CD4-positive, alpha-beta memory T cell (primary cell): Measurements from ENCODE around the gene NADK. TPM values are rescaled to one million over a fixed set of nuclear protein-coding genes. Genes with fewer than 3 reads are reported as not detected.

Experiments
- CTCF ChIA-PET: fragments of 350-600 bp; sonication (Branson Sonifier 250); formaldehyde crosslinking; loops from one replicate; lab custom pipeline; 2021; ENCODE audit warnings: inconsistent platforms; ENCODE audit not compliant: partially characterized antibody; lab: Charles Lee
- POLR2A ChIA-PET: fragments of 350-600 bp; sonication (Branson Sonifier 250); formaldehyde crosslinking; loops from one replicate; lab custom pipeline; 2021; ENCODE audit not compliant: partially characterized antibody; lab: Charles Lee
- DNase-seq, 5 donors: peaks; one replicate each; pipeline versions ENCODE4 v3.0.0 to v3.0.0-alpha.2; 2020 to 2022; ENCODE audit warnings: mixed read lengths in 1 of 5
- H3K27ac ChIP-seq: one replicate; pipeline ENCODE4 v1.7.0; 2013; ENCODE audit warnings: low read depth, low read length
- H3K27me3 ChIP-seq: 2 replicates; pipeline ENCODE4 v1.7.0; 2013; ENCODE audit warnings: mild to moderate bottlenecking, low read length, moderate library complexity; ENCODE audit not compliant: insufficient read depth
- H3K36me3 ChIP-seq: 2 replicates; pipeline ENCODE4 v1.7.0; 2013; ENCODE audit warnings: mild to moderate bottlenecking, low read length, moderate library complexity; ENCODE audit not compliant: insufficient read depth
- H3K4me1 ChIP-seq: 2 replicates; pipeline ENCODE4 v1.7.0; 2013; ENCODE audit warnings: mild to moderate bottlenecking, low read length, moderate library complexity; ENCODE audit not compliant: insufficient read depth
- H3K4me3 ChIP-seq, 2 donors: one replicate each; pipeline ENCODE4 v1.7.0; 2013; ENCODE audit warnings: low read length in 2 of 2, mild to moderate bottlenecking in 1 of 2
- H3K9me3 ChIP-seq, 2 donors: one replicate each; pipeline ENCODE4 v1.7.0; 2013; ENCODE audit warnings: low read length in 2 of 2, control low read depth in 1 of 2; ENCODE audit not compliant: control insufficient read depth in 1 of 2
- H3K27ac Mint-ChIP-seq, 7 donors: one replicate each; pipeline ENCODE4 v1.8.0; 2020 to 2021; ENCODE audit warnings: mixed read lengths in 7 of 7, mild to moderate bottlenecking in 6 of 7, inconsistent platforms in 3 of 7, moderate library complexity in 3 of 7
- H3K27me3 Mint-ChIP-seq, 2 donors: one replicate each; pipeline ENCODE4 v1.8.0; 2020 to 2021; ENCODE audit warnings: mixed read lengths in 2 of 2
- H3K36me3 Mint-ChIP-seq, 2 donors: one replicate each; pipeline ENCODE4 v1.8.0; 2020 to 2021; ENCODE audit warnings: mixed read lengths in 2 of 2, inconsistent platforms in 1 of 2, mild to moderate bottlenecking in 1 of 2
- H3K4me1 Mint-ChIP-seq, 4 donors: one replicate each; pipeline ENCODE4 v1.8.0; 2020 to 2021; ENCODE audit warnings: mixed read lengths in 4 of 4, mild to moderate bottlenecking in 1 of 4
- H3K4me3 Mint-ChIP-seq, 8 donors: one replicate each; pipeline ENCODE4 v1.8.0; 2020 to 2021; ENCODE audit warnings: mixed read lengths in 8 of 8, mild to moderate bottlenecking in 7 of 8, moderate library complexity in 6 of 8, inconsistent platforms in 3 of 8
- H3K9me3 Mint-ChIP-seq, 8 donors: one replicate each; pipeline ENCODE4 v1.8.0; 2020 to 2021; ENCODE audit warnings: mixed read lengths in 8 of 8, mild to moderate bottlenecking in 5 of 8, inconsistent platforms in 3 of 8, moderate library complexity in 1 of 8
- intact Hi-C: fragments of 100-400 bp; cut with micrococcal nuclease; formaldehyde crosslinking; loops from one replicate; pipeline ENCODE4 v1.15.1; 2023
- polyA plus RNA-seq, 2 donors: library from polyadenylated mRNA; unstranded; fragments of 300-500 nt; fragmentation: Illumina TruSeq; gene quantifications; one replicate each; pipeline ENCODE4 v1.2.3, GENCODE V29; 2021
- total RNA-seq, 2 experiments: library from RNA; stranded (reverse); gene quantifications; one replicate each; pipeline ENCODE4 v1.2.3, GENCODE V29; 2021

NADK gene
- total and polyA plus RNA-seq, 4 experiments from 2014 or later, result 21.0 to 56.0 (median 38.5) TPM

- POLR2A ChIA-PET, result interaction anchor here (0.6 to 2.1 kb wide), 25 partner anchors 8 to 382 kb away, joined by 3 to 22 read pairs (median 4); partner anchors contain the start of genes CCNL2, CDK11A, MMP23B and MRPL20
- H3K36me3 Mint-ChIP-seq, result peaks cover 10 to 23% of the 10 kb centered on the region in 2 donors
- H3K9me3 Mint-ChIP-seq, result peaks cover 0 to 3% (median 0%) of the 10 kb centered on the region in 8 donors
- Histone ChIP-seq H3K27me3 (no peaks in the 10 kb centered on the region), H3K4me3 (peak overlapping the region; percentile 5 to 40), H3K36me3 (peaks cover 9% of the 10 kb centered on the region), H3K4me1 (peaks cover 69% of the 10 kb centered on the region), H3K27ac (peak overlapping the region; percentile 78), H3K9me3 (no peaks in the 10 kb centered on the region)
- CTCF ChIA-PET, result interaction anchor here (0.9 to 2.1 kb wide), 6 partner anchors 14 to 129 kb away, joined by 3 to 15 read pairs (median 4); no protein-coding TSS in a partner anchor
- peak overlapping the region; percentile 93 to 98 (median 95) for H3K27ac Mint-ChIP-seq
- no peaks in the 10 kb centered on the region for H3K27me3 Mint-ChIP-seq
- H3K4me3 Mint-ChIP-seq, result peak overlapping the region; percentile 86 to 96 (median 88)
- intact Hi-C loops, result loop anchor here (1.0 kb wide), 1 partner anchor 128 kb away; no protein-coding TSS in a partner anchor
- peaks cover 42 to 64% (median 54%) of the 10 kb centered on the region in 4 donors for H3K4me1 Mint-ChIP-seq
- DNase-seq, result no peak
Measured at GRCh38 chr1:1780598-1781525, 2.6 kb upstream of the NADK start.

GRCh38 chr1:1779691-1780597 is 1.7 kb upstream of the NADK start:
- H3K27ac Mint-ChIP-seq, result peak overlapping the region; percentile 93 to 98 (median 95)
- Histone ChIP-seq H3K27me3 (no peaks in the 10 kb centered on the region), H3K4me3 (peak overlapping the region; percentile 5 to 40), H3K9me3 (no peaks in the 10 kb centered on the region), H3K27ac (peak overlapping the region; percentile 78), H3K36me3 (peaks cover under 1% of the 10 kb centered on the region), H3K4me1 (peaks cover 76% of the 10 kb centered on the region)
- intact Hi-C loops, result loop anchor here (1.0 to 2.0 kb wide), 2 partner anchors 55 to 129 kb away; partner anchors contain the start of gene CDK11A
- ChIA-PET POLR2A (interaction anchor here (0.6 to 2.0 kb wide), 29 partner anchors 9 to 405 kb away, joined by 3 to 22 read pairs (median 4); partner anchors contain the start of genes AURKAIP1, CCNL2, CDK11A and MMP23B), CTCF (interaction anchor here (0.7 to 2.1 kb wide), 8 partner anchors 13 to 130 kb away, joined by 3 to 15 read pairs (median 4); no protein-coding TSS in a partner anchor)
- peaks cover 49 to 73% (median 62%) of the 10 kb centered on the region in 4 donors for H3K4me1 Mint-ChIP-seq
- peak overlapping the region; percentile 86 to 96 (median 88) for H3K4me3 Mint-ChIP-seq
- peaks cover 4 to 14% of the 10 kb centered on the region in 2 donors for H3K36me3 Mint-ChIP-seq
- peaks cover 0 to 3% (median 0%) of the 10 kb centered on the region in 8 donors for H3K9me3 Mint-ChIP-seq
- DNase-seq, result peak; percentile 61 to 81 (median 70)
- no peaks in the 10 kb centered on the region for H3K27me3 Mint-ChIP-seq

- Mint-ChIP-seq H3K4me3 (peak overlapping the region; percentile 86 to 96 (median 88)), H3K4me1 (peaks cover 49 to 75% (median 63%) of the 10 kb centered on the region in 4 donors), H3K9me3 (peaks cover 0 to 3% (median 0%) of the 10 kb centered on the region in 8 donors), H3K27me3 (no peaks in the 10 kb centered on the region), H3K27ac (peak overlapping the region; percentile 93 to 98 (median 95)), H3K36me3 (peaks cover 0 to 10% of the 10 kb centered on the region in 2 donors)
- H3K27me3 ChIP-seq, result no peaks in the 10 kb centered on the region
- intact Hi-C loops, result loop anchor here (2.0 kb wide), 1 partner anchor 54 kb away; the partner anchor contains the start of gene CDK11A
- DNase-seq, result no peak
- POLR2A ChIA-PET, result interaction anchor here (0.7 to 2.0 kb wide), 11 partner anchors 12 to 404 kb away, joined by 3 to 22 read pairs (median 4); partner anchors contain the start of genes AURKAIP1, CDK11A and SLC35E2B
- peaks cover 76% of the 10 kb centered on the region for H3K4me1 ChIP-seq
- no peaks in the 10 kb centered on the region for H3K36me3 ChIP-seq
- H3K27ac ChIP-seq, result peak overlapping the region; percentile 78
- CTCF ChIA-PET, result interaction anchor here (1.4 to 2.1 kb wide), 5 partner anchors 16 to 131 kb away, joined by 3 to 15 read pairs (median 4); no protein-coding TSS in a partner anchor
- no peaks in the 10 kb centered on the region for H3K9me3 ChIP-seq
- peak overlapping the region; percentile 36 to 72 for H3K4me3 ChIP-seq
Measured at GRCh38 chr1:1779320-1779675, 1.0 kb upstream of the NADK start.

GRCh38 chr1:1778663-1779319 is 521 bp upstream of the NADK start:
- Histone ChIP-seq H3K4me1 (peaks cover 76% of the 10 kb centered on the region), H3K27me3 (no peaks in the 10 kb centered on the region), H3K36me3 (no peaks in the 10 kb centered on the region), H3K4me3 (peak overlapping the region; percentile 36 to 72), H3K27ac (peak overlapping the region; percentile 78), H3K9me3 (no peaks in the 10 kb centered on the region)
- Mint-ChIP-seq H3K27me3 (no peaks in the 10 kb centered on the region), H3K9me3 (peaks cover 0 to 3% (median 0%) of the 10 kb centered on the region in 8 donors), H3K36me3 (peaks cover 0 to 10% of the 10 kb centered on the region in 2 donors), H3K4me1 (peaks cover 49 to 74% (median 63%) of the 10 kb centered on the region in 4 donors), H3K4me3 (peak overlapping the region; percentile 86 to 96 (median 88)), H3K27ac (peak overlapping the region; percentile 93 to 98 (median 95))
- ChIA-PET POLR2A (interaction anchor here (1.2 to 2.7 kb wide), 6 partner anchors 31 to 404 kb away, joined by 3 to 7 read pairs (median 5); partner anchors contain the start of gene AURKAIP1), CTCF (interaction anchor here (1.5 to 2.1 kb wide), 2 partner anchors 113 to 127 kb away, joined by 4 to 15 read pairs; no protein-coding TSS in a partner anchor)
- DNase-seq, result peak; percentile 73 to 87 (median 76)
- intact Hi-C loops, result loop anchor here (2.0 kb wide), 1 partner anchor 54 kb away; the partner anchor contains the start of gene CDK11A

DNA sequence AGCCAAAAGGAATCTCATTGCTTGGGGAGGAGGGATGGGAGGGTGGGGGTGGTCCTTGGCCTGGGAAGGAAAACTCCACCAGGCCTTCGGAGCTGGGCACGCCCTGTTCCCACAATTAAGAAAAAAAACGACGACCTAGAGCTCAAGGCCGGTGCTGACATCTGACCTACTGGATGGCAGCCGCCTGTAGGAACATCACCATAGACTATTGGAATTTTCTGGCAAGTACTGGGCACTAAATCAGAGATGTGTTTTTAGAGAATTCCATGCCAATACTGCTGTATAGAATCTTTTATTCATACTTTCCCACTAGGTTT is 729 bp downstream of the NADK start:
- ChIA-PET POLR2A (interaction anchor here (0.7 to 2.7 kb wide), 5 partner anchors 22 to 131 kb away, joined by 3 to 7 read pairs (median 4); partner anchors contain the start of gene CDK11A), CTCF (interaction anchor here (1.3 to 1.5 kb wide), 3 partner anchors 9 to 131 kb away, joined by 3 to 10 read pairs (median 3); no protein-coding TSS in a partner anchor)
- Histone ChIP-seq H3K27ac (peak overlapping the region; percentile 78), H3K4me3 (peak overlapping the region; percentile 1 to 58), H3K27me3 (no peaks in the 10 kb centered on the region), H3K4me1 (peaks cover 64% of the 10 kb centered on the region), H3K9me3 (no peaks in the 10 kb centered on the region), H3K36me3 (no peaks in the 10 kb centered on the region)
- DNase-seq, result no peak
- Mint-ChIP-seq H3K9me3 (peaks cover 0 to 3% (median 0%) of the 10 kb centered on the region in 8 donors), H3K4me1 (peaks cover 44 to 62% (median 54%) of the 10 kb centered on the region in 4 donors), H3K27ac (peak overlapping the region; percentile 83 to 95 (median 90)), H3K4me3 (peak overlapping the region; percentile 82 to 89 (median 84)), H3K27me3 (no peaks in the 10 kb centered on the region), H3K36me3 (peaks cover 2 to 10% of the 10 kb centered on the region in 2 donors)
- intact Hi-C loops, result no loop called here
